ENCODE results near the gene SLC29A2.
A peak's percentile ranks its signal among the peaks of the same experiment; 100 is the strongest.

Gene SLC29A2, protein sequence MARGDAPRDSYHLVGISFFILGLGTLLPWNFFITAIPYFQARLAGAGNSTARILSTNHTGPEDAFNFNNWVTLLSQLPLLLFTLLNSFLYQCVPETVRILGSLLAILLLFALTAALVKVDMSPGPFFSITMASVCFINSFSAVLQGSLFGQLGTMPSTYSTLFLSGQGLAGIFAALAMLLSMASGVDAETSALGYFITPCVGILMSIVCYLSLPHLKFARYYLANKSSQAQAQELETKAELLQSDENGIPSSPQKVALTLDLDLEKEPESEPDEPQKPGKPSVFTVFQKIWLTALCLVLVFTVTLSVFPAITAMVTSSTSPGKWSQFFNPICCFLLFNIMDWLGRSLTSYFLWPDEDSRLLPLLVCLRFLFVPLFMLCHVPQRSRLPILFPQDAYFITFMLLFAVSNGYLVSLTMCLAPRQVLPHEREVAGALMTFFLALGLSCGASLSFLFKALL

DNA sequence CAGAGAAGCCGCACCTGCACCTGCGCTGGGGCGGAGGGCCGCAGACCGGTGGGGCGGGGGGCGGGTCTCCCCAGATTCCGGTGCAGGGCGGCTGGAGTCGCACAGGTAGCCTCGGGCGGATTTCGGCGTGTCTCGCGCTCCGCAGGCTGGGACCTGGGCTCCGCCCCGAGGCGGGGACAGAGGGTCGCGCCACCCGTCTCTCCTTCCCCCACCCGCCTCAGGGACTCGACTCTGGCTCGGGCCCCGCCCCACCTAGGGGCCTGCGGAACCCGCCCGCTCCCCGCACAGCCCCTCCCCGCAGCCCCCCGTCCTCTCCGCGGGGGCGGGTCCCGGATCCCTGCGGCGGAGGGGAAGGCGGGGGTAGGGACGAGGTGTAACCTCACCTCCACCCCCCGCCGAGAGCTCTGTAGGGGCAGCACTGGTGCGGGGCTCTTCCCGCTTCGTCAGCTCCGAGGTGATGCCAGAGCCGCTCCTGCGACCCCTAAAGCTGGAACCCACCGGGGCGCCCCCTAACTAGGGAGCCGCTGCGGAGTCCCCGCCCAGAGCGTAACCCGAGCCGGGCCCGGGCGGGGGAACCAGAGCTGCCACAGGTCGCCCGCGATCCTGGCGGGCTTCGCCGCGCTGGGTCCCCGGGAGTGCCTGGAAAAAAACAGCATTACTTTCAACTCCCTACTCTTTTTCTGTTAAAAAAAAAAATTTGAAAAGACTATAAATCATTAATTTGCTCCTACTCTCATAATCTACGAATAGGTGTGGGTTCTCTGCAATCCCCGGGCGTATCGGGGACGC lies at the start of gene SLC29A2:
TSS of gene SLC29A2 (minus strand) at position 134 of the 789 bp plus-strand sequence. CDS start 169 bp downstream, outside the sequence.
- DNase-seq: no peak

DNA sequence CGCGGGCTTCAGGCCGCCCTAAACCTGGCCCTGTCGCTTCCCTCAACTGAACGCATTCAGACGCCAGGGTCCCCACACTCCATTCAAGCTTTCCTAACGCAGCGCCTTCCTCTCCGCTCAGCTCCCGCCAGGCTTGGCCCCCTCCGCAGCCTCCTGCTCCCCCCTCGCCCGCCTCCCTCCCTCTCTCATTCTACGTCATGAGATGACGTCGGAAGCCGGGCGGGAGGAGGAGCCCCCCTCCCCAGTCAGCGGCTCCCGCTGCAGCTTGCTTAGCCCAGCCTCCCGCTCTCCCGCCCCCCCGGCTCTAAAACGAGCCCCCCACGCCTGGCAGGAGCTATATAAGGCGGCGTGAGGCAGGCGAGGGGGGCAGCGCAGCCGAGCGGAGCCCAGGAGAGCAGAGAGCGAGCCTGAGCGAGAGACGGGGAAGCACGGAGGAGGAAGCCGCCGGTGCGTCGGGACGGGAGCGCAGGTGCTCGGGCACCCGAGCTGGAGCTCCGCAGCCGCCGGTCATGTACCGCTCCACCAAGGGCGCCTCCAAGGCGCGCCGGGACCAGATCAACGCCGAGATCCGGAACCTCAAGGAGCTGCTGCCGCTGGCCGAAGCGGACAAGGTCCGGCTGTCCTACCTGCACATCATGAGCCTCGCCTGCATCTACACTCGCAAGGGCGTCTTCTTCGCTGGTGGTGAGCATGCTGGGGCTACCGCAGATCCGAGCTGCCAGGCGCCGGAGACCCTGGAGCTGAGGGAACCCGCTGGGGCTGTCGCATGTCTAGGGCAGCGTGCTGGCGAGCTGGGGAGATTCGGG lies 49.3 kb upstream of the SLC29A2 start, which contains the start of gene NPAS4:
TSS of gene NPAS4 (plus strand) at position 365 of the 806 bp plus-strand sequence. CDS start at position 510, 145 bp downstream.
- no peak for DNase-seq

DNA sequence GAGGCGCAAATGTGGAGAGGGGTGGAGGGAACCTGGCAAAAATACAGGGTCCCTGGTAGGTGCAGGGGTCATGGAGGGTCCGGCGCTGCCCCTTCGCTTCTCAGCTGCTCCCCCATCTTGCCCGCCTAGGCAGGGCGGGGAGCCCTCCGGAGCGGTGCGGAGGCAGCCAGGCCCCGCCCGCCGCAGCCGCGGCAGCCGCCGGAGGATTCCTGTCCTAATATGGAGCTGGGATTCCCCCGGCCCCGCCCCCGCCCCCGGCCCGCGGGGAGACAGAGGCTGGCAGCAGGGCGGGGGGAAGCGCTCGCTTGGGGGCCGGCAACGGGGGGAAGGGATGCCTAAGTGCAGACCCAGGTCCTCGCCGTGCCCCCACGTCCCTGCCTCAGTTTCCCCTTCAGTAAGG lies 48.3 kb upstream of the SLC29A2 start:
- no peak for DNase-seq

DNA sequence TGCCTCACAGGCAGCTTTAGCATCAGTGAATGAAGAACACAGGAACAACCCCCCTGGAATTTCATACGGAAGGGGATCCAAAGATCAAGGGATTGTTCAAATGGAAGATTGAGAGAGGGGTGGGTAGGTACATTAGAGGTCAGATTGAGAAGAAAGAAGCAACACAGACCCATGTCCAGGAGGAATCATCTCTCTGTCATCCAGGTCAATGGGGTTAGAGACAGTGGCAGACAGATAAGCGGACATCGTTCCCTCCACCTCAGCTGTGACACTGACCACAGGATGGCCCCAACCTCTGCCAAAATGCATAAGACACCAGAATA lies 47.4 kb upstream of the SLC29A2 start:
- DNase-seq: no peak

DNA sequence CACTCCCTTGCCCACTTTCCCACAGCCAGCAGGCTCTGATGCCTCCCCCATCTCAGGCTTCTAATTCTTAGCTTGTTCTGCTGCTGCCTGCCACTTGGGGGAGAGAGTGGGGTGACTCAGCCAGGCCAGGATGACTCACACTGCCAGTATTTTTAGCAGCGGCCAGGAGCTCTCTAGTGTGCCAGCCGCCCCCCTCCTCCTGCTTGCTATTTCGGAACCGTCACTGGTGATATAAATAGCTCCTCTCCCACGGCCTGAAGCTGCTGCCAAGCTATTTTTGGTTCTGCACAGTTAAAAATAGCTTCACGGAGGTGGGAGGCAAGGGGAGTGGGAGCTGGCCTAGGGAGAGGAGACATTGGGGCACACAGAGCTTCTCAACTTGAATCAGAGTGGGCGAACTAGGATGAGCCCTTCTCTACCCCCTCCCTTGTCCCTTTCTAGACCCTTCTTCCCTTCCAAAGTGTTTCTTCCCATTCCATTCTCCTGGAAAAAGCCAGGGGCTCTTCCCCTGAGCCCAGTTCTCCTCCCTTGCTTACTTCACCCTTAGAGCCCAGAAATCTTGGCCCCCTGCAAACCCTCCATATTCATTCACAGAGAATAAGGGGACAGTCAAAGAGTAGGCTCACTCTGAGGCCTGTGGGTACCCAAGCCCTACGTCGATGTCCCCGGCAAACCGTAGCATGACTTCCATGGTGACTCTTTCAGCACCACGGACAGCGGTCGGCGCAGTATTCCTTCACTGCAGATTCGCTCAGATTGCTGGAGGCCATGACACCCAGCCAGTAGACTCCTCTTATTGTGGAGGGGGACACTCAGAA lies 46.8 kb upstream of the SLC29A2 start:
- peak; percentile 75 to 88 for DNase-seq

- DNase-seq: no peak
Observed at GRCh38 chr11:66417000-66417399, 45.4 kb upstream of the SLC29A2 start.

DNA sequence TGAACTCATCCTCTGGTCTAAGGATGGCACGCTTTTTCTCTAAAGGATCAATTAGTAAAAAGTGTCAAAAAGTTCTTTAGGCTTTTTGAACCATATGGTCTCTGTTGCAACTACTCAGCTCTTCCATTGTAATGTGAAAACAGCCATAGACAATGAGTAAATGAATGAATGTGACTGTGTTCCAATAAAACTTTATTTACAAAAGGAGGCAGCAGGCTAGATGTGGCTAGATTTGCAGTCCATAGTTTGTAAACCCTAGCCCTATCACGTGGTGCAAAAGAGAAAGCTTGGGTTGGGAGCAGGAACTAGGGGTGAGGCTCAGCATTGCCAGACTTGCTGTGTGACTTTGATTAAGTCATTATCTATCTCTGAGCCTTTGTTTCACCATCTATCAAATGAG lies 43.9 kb upstream of the SLC29A2 start:
- DNase-seq: no peak

GRCh38 chr11:66414120-66414934 lies 42.8 kb upstream of the SLC29A2 start:
- DNase-seq: no peak

- DNase-seq: no peak
Observed at GRCh38 chr11:66413167-66413566, 41.6 kb upstream of the SLC29A2 start.

- DNase-seq: no peak
Observed at GRCh38 chr11:66412110-66412509, 40.5 kb upstream of the SLC29A2 start.

DNA sequence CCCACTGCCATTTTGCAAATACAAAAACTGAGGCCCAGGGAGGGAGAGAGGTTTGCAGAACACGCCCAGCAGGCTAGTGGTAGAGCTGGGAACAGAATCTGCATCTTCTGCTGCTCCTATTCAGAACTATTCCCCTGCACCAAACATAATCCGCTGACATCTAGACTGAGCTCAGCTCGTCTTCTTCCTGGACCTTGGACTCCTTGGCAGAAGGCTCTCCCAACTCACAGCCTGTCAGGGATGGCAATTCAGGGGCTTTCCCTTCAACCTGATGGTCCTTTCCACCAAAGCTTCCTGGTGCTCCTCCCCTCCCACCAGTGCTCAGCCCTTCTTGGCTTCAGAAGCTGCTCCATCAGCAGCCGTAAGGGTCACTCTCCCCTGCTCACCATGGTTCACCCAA lies 39.8 kb upstream of the SLC29A2 start:
- DNase-seq: no peak

DNA sequence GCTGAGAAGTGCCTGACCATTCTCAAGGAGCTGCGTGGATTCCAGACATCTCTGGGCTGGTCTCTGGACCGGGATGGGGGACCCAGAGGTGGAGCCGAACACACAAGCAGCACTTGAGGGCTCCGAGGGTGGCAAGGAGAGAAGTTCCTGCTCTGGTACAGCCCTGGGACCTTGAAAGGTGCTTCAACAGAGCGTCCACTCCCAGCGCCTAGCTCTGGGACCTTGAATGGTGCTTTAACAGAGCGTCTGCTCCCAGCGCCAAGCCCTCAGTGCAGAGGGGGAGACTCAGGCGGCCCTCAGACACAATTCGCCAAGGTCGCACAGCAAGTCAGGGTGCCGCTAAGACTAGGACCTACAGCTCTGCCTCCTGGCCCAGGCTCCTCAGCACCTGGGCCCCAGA lies 38.6 kb upstream of the SLC29A2 start:
- no peak for DNase-seq

DNA sequence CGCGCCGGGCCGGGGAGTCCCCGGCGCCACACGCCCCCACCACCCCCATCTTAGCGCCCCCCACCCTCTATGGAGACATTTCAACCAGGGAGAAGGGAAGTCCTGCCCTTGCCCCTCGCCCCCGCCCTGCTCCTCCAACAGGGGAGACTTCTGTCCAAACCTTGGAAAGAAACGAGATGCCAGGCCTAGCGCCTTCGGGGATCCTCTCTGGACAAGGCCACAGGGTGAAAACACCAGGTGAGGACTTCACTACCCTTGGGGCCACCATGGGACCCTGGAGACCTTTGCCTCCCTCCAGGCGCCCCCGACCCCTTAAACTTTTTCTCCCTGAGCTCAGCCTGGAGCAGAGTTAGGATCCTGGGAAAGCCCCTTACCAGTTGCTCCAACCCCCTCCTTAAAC lies 37.7 kb upstream of the SLC29A2 start:
- DNase-seq: no peak

DNA sequence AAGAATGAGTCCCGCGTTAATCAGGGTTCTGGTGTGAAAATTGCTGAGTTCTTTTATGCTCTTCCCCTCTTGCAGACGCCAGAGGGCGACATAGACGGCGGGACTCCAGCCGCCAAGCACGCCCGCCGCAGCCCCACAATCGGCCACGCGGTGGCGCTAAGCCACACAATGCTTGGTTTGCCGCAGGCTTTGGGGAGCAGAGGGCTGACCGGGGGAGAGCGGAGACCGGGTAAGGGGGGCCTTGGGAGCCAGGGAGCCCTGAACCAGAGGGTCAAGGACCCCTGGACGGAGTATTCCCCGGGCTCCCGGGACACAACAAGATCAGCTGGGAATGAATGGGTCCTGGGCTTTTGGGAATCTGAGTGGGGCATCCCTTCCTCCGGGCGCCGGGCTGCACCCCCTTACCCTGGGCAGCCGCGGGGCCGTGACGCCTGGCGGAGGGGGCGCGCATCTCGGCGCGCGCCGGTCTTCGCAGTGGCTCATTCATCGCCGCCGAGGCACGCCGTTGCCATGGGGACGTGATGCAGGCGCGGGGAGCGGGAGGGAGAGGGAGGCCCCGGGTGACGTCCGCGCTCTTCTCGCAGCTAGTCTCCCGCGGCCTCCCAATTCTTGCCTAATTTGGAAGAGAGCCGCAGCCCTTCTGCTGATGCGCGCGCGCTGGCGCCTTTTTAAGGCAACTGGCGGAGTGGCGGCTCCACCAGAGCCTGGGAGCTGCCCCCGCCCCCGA lies 37.1 kb upstream of the SLC29A2 start:
- peak; percentile 56 to 98 for DNase-seq

- DNase-seq: no peak
Observed at GRCh38 chr11:66407651-66408050, 36.1 kb upstream of the SLC29A2 start.

DNA sequence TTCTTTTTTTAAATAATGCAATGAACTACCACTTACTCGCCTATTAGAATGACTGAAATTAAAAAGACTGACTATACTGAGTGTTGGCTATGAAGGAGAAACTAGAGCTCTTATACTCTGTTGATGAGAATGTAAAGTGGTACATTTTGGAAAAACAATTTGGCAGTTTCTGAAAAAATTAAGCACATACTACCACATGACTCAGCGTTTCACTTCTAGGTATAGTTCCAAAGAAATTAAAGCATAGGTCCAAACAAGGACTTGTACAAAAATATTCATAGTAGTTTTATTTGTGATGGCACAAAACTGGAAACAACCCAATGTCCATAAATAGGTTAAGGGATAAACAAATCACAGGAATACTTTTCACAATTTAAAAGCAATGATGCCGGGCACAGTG lies 22.4 kb upstream of the SLC29A2 start:
- no peak for DNase-seq

DNA sequence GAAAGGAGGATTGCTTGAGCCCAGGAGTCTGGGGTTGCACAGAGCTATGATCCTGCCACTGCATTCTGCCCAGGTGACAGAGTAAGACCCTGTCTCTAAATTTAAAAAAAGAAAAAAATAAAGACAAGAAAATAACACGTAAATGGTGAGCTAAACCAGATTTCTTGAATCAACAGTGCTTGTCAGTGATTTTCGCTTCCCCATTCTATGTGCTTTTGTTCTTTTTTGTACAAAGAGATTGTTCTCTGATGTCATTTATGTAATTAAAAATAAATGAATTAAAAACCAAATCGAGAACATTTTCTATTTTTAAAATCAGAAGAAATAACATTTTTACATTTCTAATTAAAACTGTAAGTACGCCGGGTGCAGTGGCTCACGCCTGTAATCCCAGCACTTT lies 19.8 kb upstream of the SLC29A2 start:
- no peak for DNase-seq

GRCh38 chr11:66388780-66389386 lies 17.3 kb upstream of the SLC29A2 start:
- peak; percentile 58 to 84 for DNase-seq

GRCh38 chr11:66386171-66387069 lies 14.9 kb upstream of the SLC29A2 start:
- DNase-seq: peak; percentile 58 to 98
